ENCODE measurements around the gene RBMS3.
A peak's percentile ranks its signal among the peaks of the same experiment; 100 is the strongest.
"Not testable (repeated sequence)": the region's sequence is repeated elsewhere in the genome, so short reads cannot be mapped to it uniquely, and the experiment has no call there.

The RBMS3 gene

DNA sequence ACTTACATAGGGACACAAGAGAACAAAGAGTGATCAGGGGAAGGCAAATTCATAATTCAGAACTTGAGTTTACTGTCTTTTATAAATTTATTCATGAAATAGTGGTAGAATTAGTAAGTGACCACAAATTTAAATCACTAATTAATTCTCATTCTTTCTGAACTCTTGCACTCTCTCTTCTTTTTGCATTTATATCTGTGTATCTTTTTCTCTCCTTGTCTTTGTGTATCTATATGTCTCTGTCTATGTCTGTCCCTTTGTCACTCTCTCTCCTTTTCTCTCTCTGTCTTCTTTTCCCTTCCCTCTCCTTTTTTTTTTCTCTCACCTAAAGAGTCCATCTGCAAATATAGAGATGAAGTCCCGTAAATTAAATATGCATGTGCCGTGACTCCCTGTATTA lies 31.5 kb downstream of the RBMS3 start:
- no peak for DNase-seq (ENCODE audit: low spot score)

DNA sequence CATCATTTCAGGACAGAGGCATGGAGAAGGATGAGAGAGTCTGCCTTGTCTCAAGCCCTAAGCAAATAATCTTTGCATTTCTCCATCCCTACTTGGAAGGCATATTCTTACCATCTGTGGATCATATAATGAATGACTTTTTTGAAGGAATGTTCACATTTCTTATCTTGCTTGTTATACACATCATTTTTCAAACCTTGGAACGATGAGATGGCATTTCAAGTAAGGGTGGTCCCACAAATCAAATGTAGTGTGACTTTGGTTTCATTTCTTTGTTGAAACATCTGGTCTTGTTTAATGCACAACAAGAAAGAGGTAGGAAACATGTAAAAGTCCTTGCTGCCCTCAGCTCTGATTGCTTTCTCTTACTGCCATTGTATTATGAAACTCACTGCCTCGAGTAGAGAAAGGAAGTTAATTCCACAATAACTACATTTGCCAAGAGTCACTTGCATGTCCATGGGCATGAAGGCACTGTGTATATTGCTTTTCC lies 32.1 kb downstream of the RBMS3 start:
- no peak for DNase-seq (ENCODE audit: low spot score)

DNA sequence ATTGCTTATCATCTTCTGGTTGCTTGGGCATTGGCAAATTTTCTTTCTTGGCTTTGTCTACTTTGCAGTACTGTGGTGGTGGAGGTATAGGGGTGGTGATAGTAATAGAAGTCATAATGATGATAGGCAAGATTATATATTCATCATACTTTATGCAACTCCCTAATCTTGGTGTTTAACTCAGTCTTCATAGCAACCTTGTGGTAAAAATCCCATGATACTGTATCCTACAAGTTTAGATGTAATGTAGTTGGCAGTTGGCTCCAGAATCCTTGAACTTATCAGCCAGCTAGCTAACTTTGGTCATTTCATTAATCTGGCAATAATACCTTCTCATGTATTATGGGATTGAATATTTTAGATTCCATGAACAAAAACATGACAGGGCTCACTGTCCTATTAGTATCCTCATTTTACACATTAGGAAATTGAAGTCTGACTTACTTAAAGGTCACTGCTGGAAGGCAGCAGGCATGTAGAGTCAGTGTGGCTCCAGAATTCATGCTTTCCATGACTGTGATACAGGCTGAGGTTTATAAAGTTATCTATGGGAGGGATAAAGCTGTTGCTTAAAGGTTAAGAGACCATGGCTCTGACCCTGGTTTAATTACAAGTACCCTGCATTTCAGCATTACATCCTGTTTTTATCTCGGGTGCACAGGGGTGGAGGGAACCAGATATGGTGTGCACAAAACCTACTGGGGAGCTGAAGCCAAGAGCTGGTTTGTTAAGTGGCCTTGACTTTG lies 33.3 kb downstream of the RBMS3 start:
- DNase-seq (ENCODE audit: low spot score) = no peak

DNA sequence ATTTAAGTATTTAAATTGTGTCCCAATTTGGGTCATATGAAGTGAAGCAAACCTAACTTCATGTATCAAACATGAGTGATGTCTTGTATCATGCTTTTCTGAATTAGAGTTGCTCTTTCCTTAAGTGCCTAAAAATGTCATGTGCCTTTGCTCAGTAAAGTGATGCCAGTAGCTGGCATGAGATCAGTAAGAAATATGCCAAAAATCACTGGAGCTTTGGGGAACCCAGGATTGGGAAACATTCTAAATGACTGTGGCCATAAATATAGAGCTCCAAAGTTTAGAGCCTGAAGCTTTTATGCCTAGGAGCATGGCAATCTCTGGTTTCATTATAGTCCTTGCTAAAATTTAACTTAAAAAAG lies 33.8 kb downstream of the RBMS3 start:
- DNase-seq (ENCODE audit: low spot score) = no peak

DNA sequence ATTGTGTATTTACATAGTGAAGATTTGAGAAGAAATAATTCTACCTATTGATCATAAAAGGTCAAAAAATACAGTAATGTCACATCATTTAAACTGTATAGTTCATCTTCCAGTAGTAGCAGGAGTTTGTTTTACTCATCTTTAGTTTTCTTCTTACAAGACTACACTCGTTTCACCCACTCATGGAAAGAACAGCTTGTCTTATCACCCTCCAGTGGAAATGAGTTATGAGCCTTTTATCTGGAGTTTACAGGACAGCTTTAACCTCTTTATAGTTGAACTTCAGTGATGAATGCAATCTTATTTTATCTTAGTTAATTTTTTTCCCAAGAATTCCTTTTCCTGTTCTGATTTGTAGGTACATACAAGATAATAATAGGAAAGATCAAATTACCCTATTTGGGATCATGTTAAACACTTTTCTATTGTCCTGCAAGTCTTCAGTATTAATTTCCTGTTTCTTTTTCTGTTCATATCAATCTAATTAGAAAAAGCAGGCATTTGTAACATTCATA lies 36.8 kb downstream of the RBMS3 start:
- no peak for DNase-seq (ENCODE audit: low spot score)

DNA sequence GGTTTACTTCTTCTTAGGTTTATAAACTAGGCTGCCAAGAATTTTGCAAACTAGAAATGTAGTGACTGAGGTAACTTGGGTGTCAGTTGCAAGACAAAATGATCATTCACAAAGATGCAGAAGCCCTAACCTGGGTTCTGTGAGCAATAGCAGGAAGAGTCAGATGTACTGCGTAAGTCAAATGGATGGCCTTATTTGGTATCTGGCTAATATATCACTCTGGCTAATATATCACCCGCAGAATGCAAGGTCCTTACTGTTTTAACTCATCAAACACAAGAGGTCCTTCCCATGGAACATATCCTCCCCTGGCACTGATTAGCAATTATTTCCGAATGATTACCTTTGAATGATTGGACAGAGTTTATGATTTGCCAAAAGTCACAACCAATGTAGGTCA lies 37.4 kb downstream of the RBMS3 start:
- no peak for DNase-seq (ENCODE audit: low spot score)

DNA sequence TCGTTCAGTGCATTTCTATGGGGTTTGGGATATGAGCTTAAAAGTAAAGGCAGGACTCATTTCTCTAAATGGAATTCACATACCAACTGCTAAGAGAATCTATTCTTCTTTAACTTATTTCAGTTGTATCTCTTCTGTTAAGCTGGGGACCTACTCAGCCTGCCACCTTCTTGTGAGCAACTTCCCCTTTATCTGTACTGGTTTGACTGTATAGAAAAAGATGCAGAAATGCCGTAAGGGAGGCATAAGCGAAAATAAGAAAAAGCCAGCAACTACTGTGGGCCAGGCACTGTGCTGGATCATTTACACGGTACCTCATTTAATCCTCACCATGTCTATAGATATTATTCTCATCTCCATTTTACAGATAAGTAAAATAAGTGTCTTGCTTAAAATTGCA lies 38.4 kb downstream of the RBMS3 start:
- no peak for DNase-seq (ENCODE audit: low spot score)

DNA sequence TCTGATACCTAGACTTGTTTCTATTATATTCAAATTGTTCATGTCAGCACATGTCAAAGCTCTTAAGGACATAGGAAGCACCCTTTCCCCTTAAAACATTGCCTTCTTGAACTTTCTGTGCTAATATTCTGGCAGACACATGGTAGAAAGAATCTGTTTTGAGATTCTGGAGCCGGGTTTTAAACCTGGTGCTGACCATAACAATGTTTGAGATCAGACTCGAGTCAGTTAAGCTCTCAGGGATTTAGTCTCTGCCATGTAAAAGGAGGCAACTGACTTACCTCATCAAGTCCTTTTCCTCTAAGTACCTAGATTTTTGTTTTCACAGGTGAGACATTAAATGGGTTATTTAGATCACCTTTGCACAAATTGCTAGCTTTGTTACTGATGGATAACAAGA lies 38.9 kb downstream of the RBMS3 start:
- DNase-seq (ENCODE audit: low spot score) = no peak

DNA sequence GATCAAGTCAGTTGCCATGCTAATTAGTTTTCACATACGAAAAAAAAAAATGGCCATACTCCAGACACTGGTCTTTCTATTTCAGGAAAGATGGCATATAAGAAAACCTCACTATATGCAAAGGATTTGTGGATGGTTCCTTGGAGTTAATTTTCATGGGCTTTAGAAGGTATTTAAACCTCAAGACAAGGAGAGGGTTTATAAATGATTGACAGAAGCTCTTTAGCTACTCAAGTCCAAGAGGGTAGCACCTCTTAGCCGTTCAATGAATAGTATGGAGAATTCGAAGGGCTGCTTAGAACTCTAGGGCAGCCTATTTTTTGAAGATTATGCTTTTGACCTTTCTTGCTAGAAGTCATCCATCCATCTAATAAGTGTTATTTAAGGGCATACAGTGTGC lies 41.7 kb downstream of the RBMS3 start:
- no peak for DNase-seq (ENCODE audit: low spot score)

DNA sequence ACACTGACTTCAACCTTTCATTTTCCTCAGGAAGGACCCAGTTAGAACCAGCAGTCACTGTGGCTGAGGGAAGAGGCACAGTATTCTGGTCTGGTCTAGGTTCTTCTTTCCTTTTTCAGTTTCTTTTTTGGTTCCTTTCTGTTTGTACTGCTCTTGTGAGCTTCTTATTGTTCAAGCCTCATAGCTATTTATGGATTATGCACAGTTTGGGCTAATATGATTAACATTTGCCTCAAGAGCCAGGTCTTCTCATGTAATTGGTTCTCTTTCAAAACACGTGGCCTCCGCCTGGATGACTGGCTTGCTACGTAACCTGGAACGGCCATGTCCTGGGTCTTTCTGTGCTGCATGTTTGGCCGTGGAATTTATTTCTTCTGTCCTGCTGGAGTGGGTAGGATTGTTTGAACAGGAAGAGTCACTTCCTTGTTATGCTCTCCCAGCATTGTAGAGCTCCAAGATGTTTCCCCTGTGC lies 43.3 kb downstream of the RBMS3 start:
- peak; percentile 36 for DNase-seq (ENCODE audit: low spot score)

DNA sequence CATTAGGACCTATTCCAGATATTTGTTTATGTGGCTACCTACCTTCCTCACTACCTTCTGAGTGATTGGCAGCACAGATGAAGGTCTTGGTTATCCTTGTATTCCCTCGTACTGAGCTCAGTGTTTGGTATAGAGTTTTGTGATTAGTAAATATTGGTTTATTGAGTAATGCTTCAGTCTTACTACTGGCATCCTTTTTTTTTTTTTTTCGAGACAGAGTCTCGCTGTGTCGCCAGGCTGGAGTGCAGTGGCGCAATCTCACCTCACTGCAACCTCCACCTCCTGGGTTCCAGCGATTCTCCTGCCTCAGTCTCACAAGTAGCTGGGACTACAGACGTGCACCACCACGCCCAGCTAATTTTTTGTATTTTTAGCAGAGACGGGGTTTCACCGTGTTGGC lies 45.7 kb downstream of the RBMS3 start:
- not testable (repeated sequence) for DNase-seq (ENCODE audit: low spot score)

DNA sequence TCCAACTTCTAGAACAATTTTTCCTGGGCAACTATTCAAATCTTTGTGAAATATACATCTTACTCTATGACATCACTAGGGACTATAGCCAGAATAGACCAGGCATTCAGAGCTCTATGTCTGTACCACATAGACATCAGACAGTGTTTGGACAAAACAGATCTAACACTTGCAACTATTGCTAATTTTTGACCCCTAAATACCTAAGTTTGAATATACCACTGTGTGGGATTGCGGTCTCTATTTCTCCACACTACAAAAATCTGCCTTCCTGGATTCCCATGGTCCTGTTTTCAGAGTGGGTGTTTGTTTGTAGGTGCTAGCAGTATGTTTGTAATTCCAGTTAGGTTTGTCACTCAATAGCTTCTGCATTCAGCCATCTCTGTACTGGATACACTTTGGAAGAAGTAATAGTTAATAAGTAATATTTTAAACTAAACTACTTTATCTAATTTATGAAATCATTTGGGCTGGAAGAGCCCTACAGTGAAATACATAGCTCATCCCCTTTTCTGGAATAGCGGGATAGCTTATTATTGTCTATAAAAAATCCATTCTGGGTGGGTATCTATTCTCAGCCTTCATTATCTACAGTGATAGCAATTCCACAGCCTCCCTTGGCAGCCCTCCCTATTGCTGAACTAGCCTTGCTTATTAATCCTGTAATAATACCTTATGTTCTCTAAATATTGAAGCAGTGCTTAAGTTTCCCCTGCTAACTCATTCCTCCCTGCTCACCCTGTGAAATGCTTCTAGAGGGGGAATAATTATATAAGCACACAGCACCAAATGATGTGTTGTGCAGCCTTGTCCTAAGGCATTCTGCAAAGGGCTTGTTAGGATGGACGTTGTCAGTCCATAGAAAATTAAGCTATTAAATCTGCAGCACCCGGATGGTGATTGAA lies 49.4 kb downstream of the RBMS3 start:
- DNase-seq (ENCODE audit: low spot score) = no peak

DNA sequence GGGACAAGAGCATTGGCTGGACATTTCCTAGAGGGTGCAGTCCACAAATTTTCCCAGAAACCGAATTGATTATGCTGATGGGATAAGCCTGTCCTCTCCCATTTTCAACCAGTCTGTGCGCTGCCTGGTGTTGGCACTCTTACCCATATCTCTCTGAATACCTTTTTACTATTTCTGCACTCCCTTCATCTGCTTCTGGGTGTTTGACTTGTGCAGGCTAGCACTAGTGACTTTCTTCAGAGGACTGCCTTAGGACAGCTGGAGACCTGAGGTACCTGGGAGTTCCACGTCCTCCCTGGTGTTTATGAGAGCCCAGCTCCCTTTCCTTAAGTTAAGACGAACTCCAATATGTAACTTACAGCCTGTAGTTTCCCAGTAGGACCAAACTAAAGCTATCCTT lies 50.2 kb downstream of the RBMS3 start:
- DNase-seq (ENCODE audit: low spot score) = no peak

DNA sequence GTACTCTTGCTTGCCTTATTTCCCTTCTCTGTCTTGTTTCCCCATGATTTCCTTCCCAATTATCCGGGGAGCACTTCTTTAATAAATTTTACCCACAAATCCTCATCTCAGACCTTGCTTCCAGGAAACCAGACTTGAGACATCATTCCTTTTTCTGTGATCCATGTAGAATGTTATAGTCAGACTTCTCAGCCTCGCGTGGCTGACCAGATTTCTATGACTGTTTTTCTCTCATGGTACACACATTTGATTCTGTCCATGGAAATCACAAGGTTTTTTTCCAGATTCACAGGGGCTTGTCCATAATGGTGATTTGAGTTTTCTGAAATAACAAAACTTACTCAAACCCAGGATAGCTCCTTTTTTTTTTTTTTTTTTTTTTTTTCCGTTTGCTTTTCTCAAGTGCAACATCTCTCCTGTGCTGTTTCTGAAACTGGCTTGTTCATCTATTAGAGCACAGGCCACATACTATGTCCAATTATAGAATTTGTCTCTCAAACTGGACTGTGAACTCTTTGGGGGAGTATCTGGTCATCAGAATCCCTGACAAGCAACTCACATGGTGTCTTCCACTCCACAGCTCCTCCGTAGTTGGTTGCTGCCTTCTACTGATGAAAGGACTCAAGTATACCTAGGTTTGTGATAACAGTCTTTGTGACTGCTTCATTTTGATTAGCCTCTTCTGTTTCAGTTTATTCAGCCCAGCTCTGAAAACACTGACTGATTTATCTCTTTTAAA lies 50.8 kb downstream of the RBMS3 start:
- DNase-seq (ENCODE audit: low spot score) = no peak

DNA sequence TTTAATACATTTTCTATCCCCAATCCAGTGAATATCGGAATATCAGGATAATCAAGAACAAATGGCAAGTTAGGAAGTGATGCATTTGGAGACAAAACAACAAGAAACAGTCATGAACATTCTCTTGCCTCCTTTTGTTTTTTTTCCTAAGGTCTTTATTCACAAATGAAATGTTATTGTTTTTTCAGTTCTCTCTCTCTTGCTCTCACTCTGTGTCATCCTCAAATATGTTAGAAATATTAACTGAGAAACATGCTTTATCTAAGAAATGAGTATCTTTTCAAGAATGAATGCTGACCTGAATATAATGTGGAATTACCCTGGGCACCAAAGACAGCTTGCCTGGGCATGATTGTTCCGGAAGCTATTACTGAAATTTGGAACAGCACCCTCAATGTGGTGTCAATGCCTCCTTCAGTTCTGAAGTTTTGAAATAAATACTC lies 51.3 kb downstream of the RBMS3 start:
- no peak for DNase-seq (ENCODE audit: low spot score)

DNA sequence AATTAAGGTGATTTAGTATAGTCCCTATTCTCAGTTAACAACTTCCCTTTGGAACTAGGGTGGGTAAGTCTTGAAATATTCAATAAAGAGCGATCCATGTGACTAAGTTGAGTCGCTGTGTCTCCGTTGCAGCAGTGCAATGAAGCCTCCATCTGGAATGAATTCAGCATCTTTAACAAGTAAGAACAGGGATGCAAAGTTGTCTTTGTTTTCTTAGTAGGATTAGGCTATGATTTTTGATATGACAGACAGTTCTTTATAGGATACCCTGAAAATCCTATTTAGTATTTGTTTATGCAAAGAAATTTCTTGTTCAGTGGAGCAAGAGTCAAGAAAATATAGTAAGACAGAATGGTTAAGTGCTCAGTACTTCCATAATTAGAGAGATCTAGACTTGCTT lies 52.7 kb downstream of the RBMS3 start:
- no peak for DNase-seq (ENCODE audit: low spot score)

DNA sequence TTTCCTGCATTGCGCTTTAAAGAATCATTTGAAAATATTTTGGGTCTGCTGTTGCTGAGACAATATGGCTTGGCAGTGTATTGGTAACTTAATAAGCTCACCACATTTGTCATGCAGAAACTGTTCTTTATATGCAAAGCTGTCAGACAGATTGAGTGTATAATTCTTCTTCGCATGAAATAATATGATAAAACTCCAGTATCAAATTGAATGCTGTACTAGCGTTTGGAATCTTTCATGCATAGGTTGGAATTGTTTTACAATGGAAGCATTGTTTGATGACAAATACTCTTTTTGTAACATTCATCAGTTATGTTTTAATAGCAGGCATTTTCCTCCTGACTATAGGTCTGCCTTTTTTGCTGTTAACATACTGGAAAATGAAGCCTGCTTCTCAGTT lies 53.8 kb downstream of the RBMS3 start:
- DNase-seq (ENCODE audit: low spot score) = no peak

DNA sequence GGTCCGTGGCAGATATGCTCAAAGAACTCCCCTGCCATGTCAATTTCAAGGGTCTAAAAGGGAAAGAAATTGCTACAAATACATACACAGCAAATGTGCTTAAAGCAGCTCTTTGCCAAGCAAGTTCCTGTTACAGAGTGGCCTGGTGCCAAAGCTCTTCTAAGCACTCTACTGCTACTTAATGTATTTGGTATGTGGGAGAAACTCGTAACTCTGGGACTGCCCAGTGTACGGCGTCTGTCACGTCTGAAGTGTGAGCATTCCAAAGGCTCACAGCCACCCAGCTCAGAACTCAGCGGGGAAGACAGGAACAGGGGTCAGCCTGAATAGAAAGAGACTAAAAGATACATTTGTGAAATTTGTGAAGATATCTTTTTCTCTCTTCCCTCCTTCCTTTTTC lies 54.6 kb downstream of the RBMS3 start:
- peak; percentile 44 for DNase-seq (ENCODE audit: low spot score)

DNA sequence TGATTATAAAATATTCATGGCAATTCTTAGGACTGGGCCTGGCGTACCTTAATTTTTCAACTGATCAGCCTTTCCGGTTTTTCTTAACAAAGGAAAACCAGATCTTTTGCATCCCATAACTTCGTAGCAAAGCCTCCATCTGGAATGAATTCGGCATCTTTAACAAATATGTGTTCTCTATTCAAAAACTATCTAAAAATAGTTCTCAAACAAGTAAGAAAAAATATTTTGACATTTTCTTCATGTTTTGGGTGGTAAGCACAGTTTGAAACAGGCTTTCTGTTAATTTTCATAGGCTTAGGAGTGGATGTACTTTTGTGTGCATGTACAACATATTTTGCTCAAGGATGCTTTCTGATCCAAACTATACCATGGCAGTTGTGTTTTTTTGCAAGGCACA lies 55.1 kb downstream of the RBMS3 start:
- no peak for DNase-seq (ENCODE audit: low spot score)

DNA sequence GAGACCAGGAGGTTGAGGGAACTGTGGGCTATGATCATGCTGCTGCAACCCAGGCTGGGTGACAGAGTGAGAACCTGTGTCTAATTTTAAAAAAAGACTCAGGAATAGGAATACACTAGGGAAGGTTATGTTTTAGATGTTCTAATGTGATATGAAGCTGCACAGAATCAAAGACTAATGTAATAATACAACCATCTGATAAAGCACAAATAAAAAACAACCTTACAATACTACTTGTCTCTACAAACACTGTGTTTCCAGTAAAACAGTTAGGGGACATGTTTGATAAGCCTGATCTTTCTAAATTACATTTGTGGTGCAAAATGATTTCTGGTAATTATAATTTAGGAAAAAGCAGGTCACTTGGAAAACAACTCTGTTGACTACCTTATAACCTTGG lies 56.7 kb downstream of the RBMS3 start:
- DNase-seq (ENCODE audit: low spot score) = no peak

DNA sequence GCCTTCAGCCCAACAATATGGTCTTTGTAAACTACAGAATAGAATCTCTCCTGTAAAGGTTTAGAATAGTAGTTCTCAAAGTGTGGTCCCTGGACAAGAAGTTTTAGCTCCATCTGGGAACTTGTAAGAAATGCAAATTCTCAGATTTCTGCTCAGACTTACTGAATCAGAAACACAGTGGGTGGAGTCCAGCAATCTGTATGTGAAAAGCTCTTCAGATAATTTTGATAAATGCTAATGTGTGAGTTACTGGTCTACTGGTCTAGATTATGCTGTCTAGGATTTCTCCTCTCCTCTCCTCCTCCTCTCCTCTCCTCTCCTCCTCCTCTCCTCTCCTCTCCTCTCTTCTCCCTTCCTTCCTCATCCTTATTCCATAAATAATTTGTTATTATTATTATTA lies 57.5 kb downstream of the RBMS3 start:
- no peak for DNase-seq (ENCODE audit: low spot score)

All from hepatic stellate cell (primary cell).